Activated T-cell treated with anti-CD3 and anti-CD28 coated beads, Interleukin-2, amount 50 U/mL, for 48 hours (primary cell): ENCODE data around the gene CD68.

ENCODE experiments used
- DNase-seq, 2 experiments: peaks; one replicate each; pipeline ENCODE4 v3.0.0-alpha.2; 2020

CD68 gene

DNA sequence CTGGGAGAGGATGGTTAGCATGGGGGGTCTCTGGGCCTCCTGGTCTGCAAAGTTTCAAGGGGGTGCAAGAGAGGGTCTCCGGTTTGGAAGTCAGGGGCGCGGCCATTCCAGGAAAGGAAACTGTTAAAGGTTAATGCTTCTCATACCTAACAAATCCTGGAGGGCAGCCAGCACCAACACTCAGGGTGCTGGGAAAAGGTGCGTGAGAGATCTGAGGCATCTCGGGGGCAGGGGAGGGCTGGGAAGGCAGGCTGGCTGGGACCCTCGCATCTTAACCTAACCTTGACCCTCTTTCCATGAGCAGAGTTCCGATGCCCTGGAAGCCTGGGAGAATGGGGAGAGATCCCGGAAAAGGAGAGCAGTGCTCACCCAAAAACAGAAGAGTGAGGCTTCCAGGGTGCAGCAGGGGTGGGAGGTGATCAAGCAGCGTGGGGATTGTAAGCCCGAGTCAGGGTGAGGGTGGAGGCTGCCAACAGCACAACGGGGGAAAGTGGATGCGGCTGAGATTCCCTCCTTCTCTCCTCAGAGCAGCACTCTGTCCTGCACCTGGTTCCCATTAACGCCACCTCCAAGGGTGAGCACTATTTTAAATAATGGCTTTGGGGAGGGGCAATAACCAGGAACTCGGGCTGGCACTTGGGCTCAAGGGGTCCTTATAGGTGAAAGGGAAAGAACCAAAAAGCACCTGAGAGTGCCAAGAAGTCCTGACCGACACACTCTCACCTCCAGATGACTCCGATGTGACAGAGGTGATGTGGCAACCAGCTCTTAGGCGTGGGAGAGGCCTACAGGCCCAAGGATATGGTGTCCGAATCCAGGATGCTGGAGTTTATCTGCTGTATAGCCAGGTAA is 19.9 kb upstream of the CD68 start:
- DNase-seq, result peak in 1 of 2 experiments; percentile 21

DNA sequence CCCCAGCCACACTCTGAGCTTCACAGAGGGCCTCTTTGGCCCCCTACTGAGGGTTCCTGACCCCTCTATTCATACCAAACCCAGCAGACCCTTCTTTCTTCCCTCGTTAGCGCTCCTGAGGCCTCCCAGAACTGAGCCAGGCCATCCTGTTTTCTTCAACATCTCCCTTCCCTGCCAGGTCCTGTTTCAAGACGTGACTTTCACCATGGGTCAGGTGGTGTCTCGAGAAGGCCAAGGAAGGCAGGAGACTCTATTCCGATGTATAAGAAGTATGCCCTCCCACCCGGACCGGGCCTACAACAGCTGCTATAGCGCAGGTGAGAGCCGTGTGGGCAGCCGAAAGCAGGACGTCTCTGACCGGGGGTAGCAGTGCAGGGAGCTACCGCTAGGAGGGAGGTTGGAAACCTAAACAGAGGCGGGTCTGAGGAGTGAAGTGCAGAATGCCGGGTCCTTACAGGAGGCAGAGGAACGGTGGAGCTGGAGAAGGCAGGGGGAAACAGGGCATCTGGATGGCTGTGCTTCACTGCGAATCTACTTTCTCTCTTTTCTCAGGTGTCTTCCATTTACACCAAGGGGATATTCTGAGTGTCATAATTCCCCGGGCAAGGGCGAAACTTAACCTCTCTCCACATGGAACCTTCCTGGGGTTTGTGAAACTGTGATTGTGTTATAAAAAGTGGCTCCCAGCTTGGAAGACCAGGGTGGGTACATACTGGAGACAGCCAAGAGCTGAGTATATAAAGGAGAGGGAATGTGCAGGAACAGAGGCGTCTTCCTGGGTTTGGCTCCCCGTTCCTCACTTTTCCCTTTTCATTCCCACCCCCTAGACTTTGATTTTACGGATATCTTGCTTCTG is 19.0 kb upstream of the CD68 start:
- peak; percentile 73 to 78 for DNase-seq

DNA sequence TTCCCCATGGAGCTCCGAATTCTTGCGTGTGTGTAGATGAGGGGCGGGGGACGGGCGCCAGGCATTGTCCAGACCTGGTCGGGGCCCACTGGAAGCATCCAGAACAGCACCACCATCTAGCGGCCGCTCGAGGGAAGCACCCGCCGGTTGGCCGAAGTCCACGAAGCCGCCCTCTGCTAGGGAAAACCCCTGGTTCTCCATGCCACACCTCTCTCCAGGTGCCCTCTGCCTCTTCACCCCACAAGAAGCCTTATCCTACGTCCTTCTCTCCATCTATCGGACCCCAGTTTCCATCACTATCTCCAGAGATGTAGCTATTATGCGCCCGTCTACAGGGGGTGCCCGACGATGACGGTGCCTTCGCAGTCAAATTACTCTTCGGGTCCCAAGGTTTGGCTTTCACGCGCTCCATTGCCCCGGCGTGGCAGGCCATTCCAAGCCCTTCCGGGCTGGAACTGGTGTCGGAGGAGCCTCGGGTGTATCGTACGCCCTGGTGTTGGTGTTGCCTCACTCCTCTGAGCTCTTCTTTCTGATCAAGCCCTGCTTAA is 18.3 kb upstream of the CD68 start:
- DNase-seq, result peak; percentile 91 to 92

DNA sequence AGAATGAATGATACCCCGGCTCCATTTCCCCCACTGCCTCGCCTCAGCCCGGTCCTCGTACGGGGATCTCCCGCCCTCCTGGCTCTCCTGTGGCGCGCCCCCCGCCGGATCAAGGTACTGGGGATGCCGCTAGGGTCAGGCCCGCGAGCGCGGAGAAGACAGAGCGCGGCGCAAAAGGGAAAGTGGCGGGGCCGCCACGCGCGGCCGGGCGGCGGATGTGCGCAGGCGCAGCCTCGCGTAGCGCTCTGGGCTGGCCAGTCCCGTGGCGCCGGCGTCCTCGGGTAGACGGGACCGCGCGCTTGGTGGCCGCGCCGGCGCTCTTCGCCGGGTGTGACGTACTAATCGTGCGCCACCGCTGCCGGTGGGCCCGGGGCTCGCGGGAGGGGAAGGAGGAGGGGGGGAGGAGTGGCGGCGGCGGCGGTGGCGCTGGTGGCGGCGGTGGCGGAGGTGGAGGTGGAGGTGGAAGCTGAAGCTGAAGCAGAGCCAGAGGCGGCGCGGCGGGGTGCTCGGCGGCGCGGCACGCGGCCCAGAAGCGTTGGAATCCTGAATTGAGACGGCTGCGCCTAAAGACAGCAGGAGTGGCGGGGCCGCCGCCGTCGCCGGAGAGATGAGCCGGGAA is 17.7 kb upstream of the CD68 start, which contains the start of gene SENP3:
Gene SENP3 (plus strand): TSS at position 331 of the 619 bp plus-strand sequence. CDS start 1,158 bp downstream, outside the sequence.
- peak; percentile 90 to 94 for DNase-seq

DNA sequence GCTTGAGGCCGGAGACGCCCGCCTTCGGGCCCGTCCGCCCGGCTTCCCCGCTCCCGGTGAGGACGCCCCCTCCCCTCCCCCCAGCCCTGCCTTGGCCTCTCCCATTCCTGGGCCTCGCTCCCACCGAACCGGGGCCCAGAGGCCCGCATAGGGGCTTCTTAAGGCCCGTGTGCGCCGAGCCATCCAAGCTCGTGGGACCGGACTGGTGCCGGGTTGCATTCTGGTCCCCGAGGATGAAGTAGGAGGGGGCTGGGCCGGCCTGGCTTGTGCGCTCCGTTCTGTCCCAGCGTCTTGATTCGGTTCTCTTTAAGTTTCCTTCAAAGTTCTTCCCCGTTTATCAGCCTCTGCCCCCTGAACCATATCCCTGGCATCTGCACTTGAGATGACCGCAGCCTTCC is 17.2 kb upstream of the CD68 start:
- DNase-seq, result no peak

DNA sequence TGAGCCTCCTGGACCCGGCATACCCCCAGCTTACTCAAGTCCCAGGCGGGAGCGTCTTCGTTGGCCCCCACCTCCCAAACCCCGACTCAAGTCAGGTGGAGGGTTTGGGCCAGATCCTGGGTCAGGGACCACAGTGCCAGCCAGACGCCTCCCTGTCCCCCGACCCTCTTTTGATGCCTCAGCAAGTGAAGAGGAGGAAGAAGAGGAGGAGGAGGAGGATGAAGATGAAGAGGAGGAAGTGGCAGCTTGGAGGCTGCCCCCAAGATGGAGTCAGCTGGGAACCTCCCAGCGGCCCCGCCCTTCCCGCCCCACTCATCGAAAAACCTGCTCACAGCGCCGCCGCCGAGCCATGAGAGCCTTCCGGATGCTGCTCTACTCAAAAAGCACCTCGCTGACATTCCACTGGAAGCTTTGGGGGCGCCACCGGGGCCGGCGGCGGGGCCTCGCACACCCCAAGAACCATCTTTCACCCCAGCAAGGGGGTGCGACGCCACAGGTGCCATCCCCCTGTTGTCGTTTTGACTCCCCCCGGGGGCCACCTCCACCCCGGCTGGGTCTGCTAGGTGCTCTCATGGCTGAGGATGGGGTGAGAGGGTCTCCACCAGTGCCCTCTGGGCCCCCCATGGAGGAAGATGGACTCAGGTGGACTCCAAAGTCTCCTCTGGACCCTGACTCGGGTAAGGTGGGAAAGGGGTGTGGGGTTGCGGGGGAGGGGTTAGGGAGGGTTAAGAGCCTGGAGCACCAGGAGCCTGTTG is 16.1 kb upstream of the CD68 start:
- no peak for DNase-seq

- no peak for DNase-seq
Measured at GRCh38 chr17:7569571-7569970, 9.9 kb upstream of the CD68 start.

- no peak for DNase-seq
Measured at GRCh38 chr17:7570351-7570750, 9.1 kb upstream of the CD68 start.

- DNase-seq, result no peak
Measured at GRCh38 chr17:7572338-7572587, 7.2 kb upstream of the CD68 start.

- DNase-seq, result peak; percentile 100
Measured at GRCh38 chr17:7572588-7573323, 6.7 kb upstream of the CD68 start.

- peak; percentile 87 to 90 for DNase-seq
Measured at GRCh38 chr17:7573324-7574080, 5.9 kb upstream of the CD68 start.

DNA sequence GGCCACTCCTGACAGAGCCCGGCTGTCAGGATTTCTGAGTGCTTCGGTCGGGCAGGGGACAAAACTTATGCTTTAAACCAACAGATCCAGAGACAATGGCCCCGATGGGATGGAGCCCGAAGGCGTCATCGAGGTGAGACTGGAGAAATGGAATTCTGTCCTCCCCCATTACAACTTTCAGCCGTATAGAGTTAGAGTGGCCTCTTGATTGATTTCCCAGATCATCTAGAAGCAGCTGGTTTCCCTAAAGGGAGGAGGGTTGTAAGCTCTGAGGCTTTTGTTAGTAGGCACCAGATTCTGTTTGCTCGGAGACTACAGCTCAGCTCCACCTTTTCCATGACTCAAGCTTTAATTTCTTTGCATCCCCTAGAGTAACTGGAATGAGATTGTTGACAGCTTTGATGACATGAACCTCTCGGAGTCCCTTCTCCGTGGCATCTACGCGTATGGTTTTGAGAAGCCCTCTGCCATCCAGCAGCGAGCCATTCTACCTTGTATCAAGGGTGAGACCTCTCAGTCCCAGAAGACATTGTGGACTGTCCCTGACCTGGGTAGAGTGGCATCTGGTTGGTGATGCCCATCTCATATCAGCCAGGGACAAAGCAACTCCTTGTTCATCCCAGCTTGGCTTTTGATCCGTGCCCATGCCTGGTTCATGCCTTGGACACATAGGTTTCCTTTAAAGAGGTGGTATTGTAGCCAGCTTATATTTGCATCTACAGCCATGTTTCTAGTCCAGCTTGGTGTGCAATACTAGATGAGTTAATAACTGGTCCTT is 5.1 kb upstream of the CD68 start:
- no peak for DNase-seq

DNA sequence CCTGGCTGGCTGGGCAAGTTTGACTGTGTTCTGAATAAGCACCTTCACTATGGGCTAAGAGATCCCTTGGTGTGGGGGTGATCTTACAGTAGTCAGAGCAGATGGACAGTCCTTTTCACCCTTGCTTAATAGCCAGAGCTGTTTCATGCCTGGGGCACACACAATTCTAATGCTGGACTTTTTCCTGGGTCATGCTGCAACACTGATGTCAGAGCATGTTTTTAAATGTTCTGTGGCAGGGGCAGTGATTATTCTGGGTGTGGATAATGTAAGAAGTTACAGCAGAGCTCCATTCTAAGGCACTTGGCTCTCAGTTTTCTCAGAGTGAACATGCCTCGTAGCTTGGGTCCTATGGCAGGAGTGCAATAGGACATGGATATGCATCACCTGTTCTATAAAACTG is 4.0 kb upstream of the CD68 start:
- DNase-seq, result no peak

DNA sequence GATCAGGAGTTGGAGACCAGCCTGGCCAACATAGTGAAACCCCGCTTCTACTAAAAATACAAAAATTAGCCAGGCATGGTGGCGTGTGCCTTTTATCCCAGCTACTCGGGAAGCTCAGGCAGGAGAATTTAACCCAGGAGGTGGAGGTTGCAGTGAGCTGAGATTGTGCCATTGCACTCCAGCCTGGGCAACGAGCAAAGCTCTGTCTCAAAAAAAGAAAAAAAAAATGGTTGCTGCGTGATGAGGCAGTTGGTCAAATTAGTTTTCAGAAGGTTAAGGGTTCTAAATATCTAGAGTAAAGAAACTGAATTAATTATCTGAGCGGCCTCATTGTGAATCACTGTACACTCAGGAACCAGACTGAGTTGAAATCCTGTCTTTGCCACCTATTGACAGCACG is 3.5 kb upstream of the CD68 start:
- peak in 1 of 2 experiments; percentile 21 for DNase-seq

DNA sequence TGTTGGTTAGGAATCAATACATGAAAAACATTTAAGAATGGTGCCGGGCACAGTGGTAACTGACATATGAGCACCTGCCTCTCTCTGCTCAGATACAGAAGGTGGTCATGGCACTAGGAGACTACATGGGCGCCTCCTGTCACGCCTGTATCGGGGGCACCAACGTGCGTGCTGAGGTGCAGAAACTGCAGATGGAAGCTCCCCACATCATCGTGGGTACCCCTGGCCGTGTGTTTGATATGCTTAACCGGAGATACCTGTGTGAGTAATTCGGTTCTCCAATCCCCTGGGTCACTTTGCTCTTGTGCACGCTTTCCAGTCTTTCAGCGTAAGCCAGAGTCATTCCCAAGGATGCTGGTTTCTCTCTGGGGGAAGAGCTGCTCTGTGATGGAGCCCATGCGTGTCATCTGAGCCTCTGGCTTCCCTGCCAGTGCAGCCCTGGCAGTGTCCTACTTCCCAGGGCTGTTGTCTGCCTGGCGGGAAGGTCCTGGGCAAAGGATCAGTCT is 3.0 kb upstream of the CD68 start:
- peak in 1 of 2 experiments; percentile 32 for DNase-seq

DNA sequence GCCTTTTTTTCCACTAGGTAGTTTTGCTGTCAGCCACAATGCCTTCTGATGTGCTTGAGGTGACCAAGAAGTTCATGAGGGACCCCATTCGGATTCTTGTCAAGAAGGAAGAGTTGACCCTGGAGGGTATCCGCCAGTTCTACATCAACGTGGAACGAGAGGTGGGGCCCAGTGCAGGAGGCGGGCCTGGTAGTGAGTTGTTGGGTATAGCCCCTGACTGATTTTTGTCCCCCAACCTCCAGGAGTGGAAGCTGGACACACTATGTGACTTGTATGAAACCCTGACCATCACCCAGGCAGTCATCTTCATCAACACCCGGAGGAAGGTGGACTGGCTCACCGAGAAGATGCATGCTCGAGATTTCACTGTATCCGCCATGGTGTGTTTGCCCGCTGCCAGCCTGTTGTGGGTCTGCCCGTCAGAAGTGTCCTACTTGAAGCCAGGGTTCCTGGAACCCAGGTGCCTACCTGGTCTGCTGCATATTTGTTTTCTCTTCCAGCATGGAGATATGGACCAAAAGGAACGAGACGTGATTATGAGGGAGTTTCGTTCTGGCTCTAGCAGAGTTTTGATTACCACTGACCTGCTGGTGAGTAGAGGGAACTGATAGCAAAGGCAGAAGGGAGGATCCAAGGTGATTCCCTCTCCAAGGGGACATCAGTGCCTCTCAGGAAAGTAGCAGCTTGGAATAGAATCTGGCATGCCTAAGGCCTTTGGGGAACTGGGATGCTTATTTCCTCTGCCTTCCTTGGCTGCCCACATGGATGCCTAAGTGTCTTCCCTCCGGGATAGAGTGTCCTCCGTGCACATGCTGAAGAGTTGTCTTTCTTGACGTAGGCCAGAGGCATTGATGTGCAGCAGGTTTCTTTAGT is 1.9 kb upstream of the CD68 start:
- peak in 1 of 2 experiments; percentile 33 for DNase-seq

- no peak for DNase-seq
Measured at GRCh38 chr17:7579834-7580603, 581 bp downstream of the CD68 start.
